RWPE1 (cell line): ENCODE data around the gene KRTAP10-1.

Experiments
- CTCF ChIA-PET: fragments of 350-600 bp; sonication (Branson Sonifier 250); formaldehyde crosslinking; extraction: SDS; loops from one replicate; lab custom pipeline; 2021; lab: Yijun Ruan, JAX
- POLR2A ChIA-PET: fragments of 400-600 bp; formaldehyde crosslinking; extraction: SDS; loops from one replicate; lab custom pipeline; 2020; ENCODE audit warnings: antibody characterized with exemption; ENCODE audit not compliant: low non-redundant PET; lab: Yijun Ruan, JAX
- DNase-seq: peaks from one replicate; pipeline ENCODE4 v3.0.0; 2012; ENCODE audit warnings: low spot score
- H3K27ac ChIP-seq: fragments of 450-650 bp; 2 replicates; pipeline ENCODE4 v1.5.1; 2017
- CTCF ChIP-seq: fragments of 450-650 bp; conservative IDR thresholded peaks from 2 replicates; pipeline ENCODE4 v1.5.1; 2017; ENCODE audit warnings: low read depth, mild to moderate bottlenecking

KRTAP10-1 gene

GRCh38 chr21:44529503-44530125 is 10.4 kb downstream of the KRTAP10-1 start:
- no peak for TF ChIP-seq CTCF
- no peak for DNase-seq
- CTCF ChIA-PET, result no interaction called here
- POLR2A ChIA-PET, result no interaction called here
- no peak overlapping the region for H3K27ac ChIP-seq

- no peak overlapping the region for H3K27ac ChIP-seq
- ChIA-PET POLR2A (no interaction called here), CTCF (no interaction called here)
- TF ChIP-seq CTCF, result no peak
- no peak for DNase-seq
These were observed 11.0 kb downstream of the KRTAP10-1 start for GRCh38 chr21:44529011-44529421.

GRCh38 chr21:44528634-44528995 is 11.4 kb downstream of the KRTAP10-1 start:
- no peak overlapping the region for H3K27ac ChIP-seq
- DNase-seq, result no peak
- POLR2A ChIA-PET, result no interaction called here
- CTCF ChIA-PET, result no interaction called here
- TF ChIP-seq CTCF, result no peak

DNA sequence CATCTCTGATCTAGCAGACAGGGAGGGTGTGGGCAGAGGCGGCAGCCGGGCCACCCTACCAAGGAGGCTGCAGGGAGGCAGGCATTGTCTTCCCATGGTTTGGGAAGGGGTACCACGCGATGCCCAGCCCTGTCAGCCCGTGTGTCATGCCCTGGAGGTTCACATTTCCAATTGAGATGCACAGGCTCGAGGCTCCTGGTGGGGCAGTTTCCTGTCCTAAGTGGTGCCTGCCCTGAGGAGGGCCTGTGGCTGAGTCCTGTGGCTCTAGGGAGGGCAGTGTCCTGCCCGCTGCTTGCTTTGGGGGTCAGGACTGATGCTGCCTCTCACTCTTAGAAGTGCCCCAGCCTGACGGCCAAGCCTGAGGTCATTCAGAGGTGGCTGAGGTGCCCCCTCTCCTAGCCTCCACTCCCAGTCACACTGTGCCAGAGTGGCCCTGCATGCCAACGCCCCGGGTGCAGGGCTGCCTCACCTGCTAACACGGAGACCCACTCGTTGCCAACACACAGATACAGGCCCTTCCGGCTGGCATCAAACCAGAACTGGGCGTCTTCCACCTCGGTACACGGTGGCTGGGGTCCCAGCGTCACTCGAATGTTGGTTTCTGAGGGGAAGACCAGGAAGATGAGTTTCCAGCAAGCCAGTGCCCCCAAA is 11.9 kb downstream of the KRTAP10-1 start:
- no peak for DNase-seq
- POLR2A ChIA-PET, result no interaction called here
- CTCF ChIA-PET, result no interaction called here
- TF ChIP-seq CTCF, result no peak
- H3K27ac ChIP-seq, result no peak overlapping the region

DNA sequence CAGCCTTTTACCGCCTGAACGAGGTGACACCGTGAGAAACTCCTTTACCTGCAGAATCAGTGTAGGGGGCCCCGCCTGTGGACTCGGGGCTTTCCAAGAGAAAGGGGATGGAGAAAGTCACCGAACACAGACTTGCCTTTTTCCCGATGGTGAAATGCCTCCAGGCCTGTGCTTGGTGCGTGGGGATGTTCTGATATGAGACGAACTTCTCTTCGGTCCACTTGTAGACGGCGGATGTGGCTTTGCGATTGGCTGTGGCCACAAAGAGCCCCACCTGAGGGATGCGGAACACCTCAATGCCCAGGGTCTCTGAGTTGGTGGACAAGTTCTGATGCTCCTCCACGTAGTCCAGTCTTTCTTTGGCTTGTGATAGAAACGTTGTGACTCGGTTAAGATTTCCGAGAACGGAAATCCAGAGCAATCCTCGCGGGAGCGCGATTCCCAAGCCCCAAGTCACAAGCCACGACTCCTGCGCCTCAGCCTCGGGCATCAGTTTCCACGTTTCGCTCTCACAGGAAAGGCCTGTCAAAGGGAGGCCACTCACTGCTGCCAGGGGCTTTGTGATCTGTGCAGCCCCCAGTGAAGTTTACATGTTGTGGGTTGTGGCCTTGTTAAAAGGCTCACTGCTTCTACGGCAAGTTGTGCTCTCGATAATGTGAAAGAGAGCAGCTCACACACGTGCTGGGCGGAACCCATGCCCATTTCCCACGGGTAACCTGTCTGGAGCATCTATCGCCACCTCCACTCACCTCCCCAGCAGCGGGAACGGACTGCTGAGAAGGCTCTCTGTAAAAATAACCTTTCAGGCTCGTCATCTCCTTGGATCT is 12.6 kb downstream of the KRTAP10-1 start:
- no peak overlapping the region for H3K27ac ChIP-seq
- POLR2A ChIA-PET, result no interaction called here
- no peak for DNase-seq
- no peak for TF ChIP-seq CTCF
- CTCF ChIA-PET, result no interaction called here

DNA sequence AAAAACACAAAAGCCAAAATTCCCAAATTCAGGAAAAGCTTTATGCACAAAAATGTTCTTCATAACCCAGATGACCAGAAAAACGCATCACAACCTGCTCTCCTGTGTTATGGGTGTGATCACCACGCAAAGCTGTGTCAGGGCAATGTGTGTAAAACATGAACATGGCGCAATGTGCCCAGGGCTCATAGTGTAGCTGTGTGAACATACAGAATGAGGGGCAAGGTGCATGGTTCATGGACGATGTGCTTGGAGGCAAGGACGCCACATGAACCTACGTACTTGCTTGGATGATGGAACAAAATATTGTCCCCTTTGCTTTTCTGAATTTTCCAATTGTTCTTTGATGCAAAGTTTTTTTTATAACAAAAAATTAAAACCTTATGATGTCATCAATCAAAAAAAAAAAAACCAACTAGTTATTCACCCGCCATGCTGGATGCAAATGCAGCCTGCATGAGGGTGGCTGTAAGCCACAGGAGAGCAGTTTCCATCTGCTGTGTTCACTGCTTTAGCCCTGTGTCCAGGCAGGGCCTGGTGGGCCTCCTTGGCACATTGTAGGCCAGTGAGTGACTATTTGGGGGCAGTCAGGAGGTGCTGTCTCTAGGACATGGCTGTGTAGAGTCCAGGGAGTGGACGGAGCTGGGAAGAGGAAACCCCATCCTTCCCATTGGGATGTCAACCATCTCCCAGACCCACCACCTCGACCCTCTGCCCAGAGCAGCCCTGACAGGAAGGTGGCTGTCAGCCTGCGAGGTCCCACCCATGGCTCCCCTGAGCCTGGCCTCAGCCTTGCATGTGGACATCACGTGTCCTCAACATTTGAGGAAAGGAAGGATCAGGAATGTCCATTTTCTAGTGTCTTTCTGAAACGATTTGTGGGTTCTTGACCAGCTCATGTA is 13.6 kb downstream of the KRTAP10-1 start:
- CTCF ChIA-PET, result no interaction called here
- POLR2A ChIA-PET, result no interaction called here

More for the DNA sequence above, 13.6 kb downstream of the KRTAP10-1 start:
- no peak for TF ChIP-seq CTCF
- no peak overlapping the region for H3K27ac ChIP-seq
- DNase-seq, result no peak
